ENCODE data around the gene PXDN. TPM values are rescaled to one million over a fixed set of nuclear protein-coding genes. Genes with fewer than 3 reads are reported as not detected.

PXDN gene
- total RNA-seq, 2 experiments from 2014 or later = 2.0 to 3.1 TPM

- H3K9me3 Mint-ChIP-seq (ENCODE audit: low read depth) = no peaks in the 10 kb centered on the region
- no peak for DNase-seq
- no peaks in the 10 kb centered on the region for H3K36me3 Mint-ChIP-seq
- H3K27me3 Mint-ChIP-seq = no peaks in the 10 kb centered on the region
- CTCF ChIA-PET = no interaction called here
- no peaks in the 10 kb centered on the region for H3K4me1 Mint-ChIP-seq
- no peak for ATAC-seq
- no peak overlapping the region for H3K27ac Mint-ChIP-seq
- H3K4me3 Mint-ChIP-seq = no peak overlapping the region
Measured at GRCh38 chr2:1582891-1583341, 161.4 kb downstream of the PXDN start.

DNA sequence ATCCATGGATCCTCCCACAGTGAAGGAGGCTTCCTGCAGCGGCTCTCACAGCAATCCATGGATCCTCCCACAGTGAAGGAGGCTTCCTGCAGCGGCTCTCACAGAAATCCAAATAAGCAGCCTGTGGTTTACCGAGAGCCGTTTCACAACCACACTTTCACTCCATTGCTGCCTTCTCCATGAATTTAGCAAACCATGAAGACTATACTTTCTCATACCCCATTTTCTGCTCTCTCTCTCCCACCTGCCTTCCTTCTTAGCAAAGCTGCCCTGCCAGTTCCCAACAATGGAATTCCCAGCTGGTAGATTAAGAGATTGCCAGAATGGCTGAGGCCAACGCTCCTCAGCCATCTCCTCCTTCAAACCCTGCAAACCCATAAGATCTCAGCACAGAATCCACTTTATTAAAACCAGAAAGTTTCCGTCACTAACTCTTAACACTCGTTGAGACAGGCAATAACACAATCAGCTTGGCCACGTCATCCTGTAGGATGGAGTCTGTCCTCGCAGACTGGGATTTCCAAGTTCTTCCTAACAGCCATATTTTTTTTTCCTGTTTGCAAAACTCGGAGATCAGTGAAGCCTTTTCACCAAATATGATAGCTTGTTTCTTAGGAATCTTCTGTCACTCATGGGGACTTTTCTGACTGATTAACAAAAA, 162.2 kb downstream of the PXDN start:
- ATAC-seq = no peak
- DNase-seq = no peak
- H3K4me3 Mint-ChIP-seq = no peak overlapping the region
- no peaks in the 10 kb centered on the region for H3K27me3 Mint-ChIP-seq
- H3K27ac Mint-ChIP-seq = no peak overlapping the region
- no peaks in the 10 kb centered on the region for H3K9me3 Mint-ChIP-seq (ENCODE audit: low read depth)
- CTCF ChIA-PET = no interaction called here
- no peaks in the 10 kb centered on the region for H3K4me1 Mint-ChIP-seq
- no peaks in the 10 kb centered on the region for H3K36me3 Mint-ChIP-seq
